Measurements from ENCODE around the gene ACOX3.

DNA sequence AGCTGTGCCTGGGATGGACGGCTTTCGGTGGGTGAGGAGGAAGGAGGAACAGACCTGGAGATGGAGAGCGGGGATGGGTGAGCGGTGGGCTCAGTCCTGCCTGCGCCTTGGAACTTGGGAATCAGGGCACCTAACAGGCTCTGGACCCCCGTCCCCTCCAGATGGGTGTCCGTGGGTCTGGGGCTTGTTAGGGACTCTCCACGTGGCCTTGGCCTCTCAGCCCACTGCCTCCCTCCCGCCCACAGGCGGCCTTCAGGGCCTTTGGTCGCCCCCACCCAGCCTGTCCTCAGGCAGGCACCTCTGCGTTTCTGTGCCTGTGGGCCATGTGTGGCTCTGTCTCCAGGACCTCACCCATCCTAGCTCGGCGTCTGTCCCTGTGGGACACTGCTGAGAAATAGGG is 29.0 kb upstream of the ACOX3 start:
- TF ChIP-seq, protein P1, sequence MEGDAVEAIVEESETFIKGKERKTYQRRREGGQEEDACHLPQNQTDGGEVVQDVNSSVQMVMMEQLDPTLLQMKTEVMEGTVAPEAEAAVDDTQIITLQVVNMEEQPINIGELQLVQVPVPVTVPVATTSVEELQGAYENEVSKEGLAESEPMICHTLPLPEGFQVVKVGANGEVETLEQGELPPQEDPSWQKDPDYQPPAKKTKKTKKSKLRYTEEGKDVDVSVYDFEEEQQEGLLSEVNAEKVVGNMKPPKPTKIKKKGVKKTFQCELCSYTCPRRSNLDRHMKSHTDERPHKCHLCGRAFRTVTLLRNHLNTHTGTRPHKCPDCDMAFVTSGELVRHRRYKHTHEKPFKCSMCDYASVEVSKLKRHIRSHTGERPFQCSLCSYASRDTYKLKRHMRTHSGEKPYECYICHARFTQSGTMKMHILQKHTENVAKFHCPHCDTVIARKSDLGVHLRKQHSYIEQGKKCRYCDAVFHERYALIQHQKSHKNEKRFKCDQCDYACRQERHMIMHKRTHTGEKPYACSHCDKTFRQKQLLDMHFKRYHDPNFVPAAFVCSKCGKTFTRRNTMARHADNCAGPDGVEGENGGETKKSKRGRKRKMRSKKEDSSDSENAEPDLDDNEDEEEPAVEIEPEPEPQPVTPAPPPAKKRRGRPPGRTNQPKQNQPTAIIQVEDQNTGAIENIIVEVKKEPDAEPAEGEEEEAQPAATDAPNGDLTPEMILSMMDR (conservative IDR thresholded peaks at IDR 0.05; ENCODE audit: low read depth, low read length), result no peak
- no peak for TF ChIP-seq EZH2 (IDR thresholded peaks at IDR 0.05; ENCODE audit: low read length, unreplicated experiment)
- TF ChIP-seq EZH2phosphoT487 (IDR thresholded peaks at IDR 0.05; ENCODE audit: borderline replicate concordance, low read length), result no peak
